ENCODE data around the gene TINAGL1.

The TINAGL1 gene

GRCh38 chr1:31614414-31615005 is 38.2 kb downstream of the TINAGL1 start:
- no peak for DNase-seq

GRCh38 chr1:31615414-31615813 is 39.1 kb downstream of the TINAGL1 start:
- DNase-seq = no peak

GRCh38 chr1:31615939-31616338 is 39.6 kb downstream of the TINAGL1 start:
- no peak for DNase-seq

GRCh38 chr1:31617218-31617915 is 41.1 kb downstream of the TINAGL1 start, which contains the start of gene HCRTR1:
Gene HCRTR1 (plus strand): TSS chr1:31617689. CDS start chr1:31619193, 1,504 bp downstream.
- DNase-seq = no peak

GRCh38 chr1:31617916-31618746 is 41.8 kb downstream of the TINAGL1 start:
- no peak for DNase-seq

- no peak for DNase-seq
Observed at GRCh38 chr1:31618916-31619846, 42.9 kb downstream of the TINAGL1 start.

GRCh38 chr1:31620631-31621497 is 44.5 kb downstream of the TINAGL1 start:
- no peak for DNase-seq

GRCh38 chr1:31621498-31621820 is 45.1 kb downstream of the TINAGL1 start:
- no peak for DNase-seq

GRCh38 chr1:31621847-31622730 is 45.8 kb downstream of the TINAGL1 start:
- no peak for DNase-seq

- DNase-seq = no peak
Observed at GRCh38 chr1:31623365-31623764, 47.0 kb downstream of the TINAGL1 start.

GRCh38 chr1:31624309-31624708 is 48.0 kb downstream of the TINAGL1 start:
- no peak for DNase-seq

- no peak for DNase-seq
Observed at GRCh38 chr1:31624731-31625514, 48.6 kb downstream of the TINAGL1 start.

- no peak for DNase-seq
Observed at GRCh38 chr1:31625561-31626222, 49.4 kb downstream of the TINAGL1 start.

- DNase-seq = no peak
Observed at GRCh38 chr1:31626223-31627207, 50.2 kb downstream of the TINAGL1 start.

GRCh38 chr1:31627301-31627929 is 51.1 kb downstream of the TINAGL1 start:
- DNase-seq = no peak

- no peak for DNase-seq
Observed at GRCh38 chr1:31627930-31628559, 51.7 kb downstream of the TINAGL1 start.
